Caco-2 (cell line): ENCODE data around the gene ZBTB8A. TPM values are rescaled to one million over a fixed set of nuclear protein-coding genes. Genes with fewer than 3 reads are reported as not detected.
"Not testable (repeated sequence)": the region's sequence is repeated elsewhere in the genome, so short reads cannot be mapped to it uniquely, and the experiment has no call there.

Experiments used
- BruUV-seq: library from RNA; stranded (reverse); fragments of 400-500 nt; replicated peaks from 2 replicates; lab custom pipeline; 2021; lab: Mats Ljungman, UMichigan
- CTCF ChIA-PET: fragments of 300-600 bp; sonication (Branson Sonifier 250); formaldehyde crosslinking; loops from one replicate; lab custom pipeline; 2022; ENCODE audit warnings: antibody characterized with exemption; lab: Charles Lee
- POLR2A ChIA-PET: fragments of 300-600 bp; sonication (Branson Sonifier 250); formaldehyde crosslinking; loops from one replicate; lab custom pipeline; 2022; ENCODE audit warnings: antibody characterized with exemption; lab: Charles Lee
- DNase-seq, 2 experiments: peaks; one replicate each; pipeline versions ENCODE4 v3.0.0 to v3.0.0-alpha.2; 2020 to 2022
- H3K27me3 ChIP-seq: replicated peaks from 2 replicates; pipeline ENCODE4 v1.6.0; 2011; ENCODE audit warnings: low read length; ENCODE audit not compliant: control insufficient read depth, insufficient read depth
- H3K36me3 ChIP-seq: 2 replicates; pipeline ENCODE4 v1.5.1; 2011; ENCODE audit warnings: low read length; ENCODE audit not compliant: control insufficient read depth, insufficient read depth
- H3K4me1 ChIP-seq: fragments of 250-450 bp; sonication (Bioruptor Pico); 2 replicates; pipeline ENCODE4 v1.5.1; 2020; ENCODE audit warnings: mild to moderate bottlenecking
- H3K4me3 ChIP-seq: 2 replicates; pipeline ENCODE4 v1.5.1; 2011; ENCODE audit warnings: low read depth, mild to moderate bottlenecking, control low read depth, low read length
- H3K9me3 ChIP-seq: fragments of 250-450 bp; sonication (Bioruptor Pico); 2 replicates; pipeline ENCODE4 v1.5.1; 2020; ENCODE audit warnings: mild to moderate bottlenecking, moderate library complexity
- H3K27ac Mint-ChIP-seq: one replicate; pipeline ENCODE4 v1.8.0; 2022; ENCODE audit warnings: mixed read lengths; ENCODE audit not compliant: unreplicated experiment
- H3K27me3 Mint-ChIP-seq: one replicate; pipeline ENCODE4 v1.8.0; 2022; ENCODE audit warnings: mixed read lengths; ENCODE audit not compliant: insufficient read depth, unreplicated experiment
- H3K36me3 Mint-ChIP-seq: one replicate; pipeline ENCODE4 v1.8.0; 2022; ENCODE audit warnings: mild to moderate bottlenecking, mixed read lengths; ENCODE audit not compliant: insufficient read depth, unreplicated experiment
- H3K4me1 Mint-ChIP-seq: one replicate; pipeline ENCODE4 v1.8.0; 2022; ENCODE audit warnings: low read depth, mixed read lengths; ENCODE audit not compliant: unreplicated experiment
- H3K4me3 Mint-ChIP-seq: one replicate; pipeline ENCODE4 v1.8.0; 2022; ENCODE audit warnings: mild to moderate bottlenecking, moderate library complexity, mixed read lengths; ENCODE audit not compliant: unreplicated experiment
- H3K9me3 Mint-ChIP-seq: one replicate; pipeline ENCODE4 v1.8.0; 2022; ENCODE audit warnings: mixed read lengths; ENCODE audit not compliant: unreplicated experiment
- CTCF ChIP-seq, 2 experiments: fragments of 200-600 bp in 1 of 2; IDR thresholded peaks; 1 replicate in 1 of 2; 2 replicates in 1 of 2; pipeline versions ENCODE4 v1.5.1 to v1.8.0; 2011 to 2022; ENCODE audit warnings: antibody characterized with exemption in 1 of 2, control low read depth in 1 of 2, inconsistent platforms in 1 of 2, low read depth in 1 of 2, low read length in 1 of 2, mild to moderate bottlenecking in 1 of 2, moderate library complexity in 1 of 2; ENCODE audit not compliant: insufficient read depth in 1 of 2, severe bottlenecking in 1 of 2, unreplicated experiment in 1 of 2
- intact Hi-C: fragments of 100-400 bp; cut with micrococcal nuclease; formaldehyde crosslinking; loops from one replicate; pipeline ENCODE4 v1.10.0; 2022; ENCODE audit not compliant: unreplicated experiment
- total RNA-seq: library from RNA; stranded (reverse); gene quantifications from 2 replicates; pipeline ENCODE4 v1.2.3, GENCODE V29; 2022

ZBTB8A gene
- total RNA-seq, 1 experiment from 2014 or later, result 3.7 TPM

GRCh38 chr1:32546611-32547010 lies 7.4 kb downstream of the ZBTB8A start:
- H3K36me3 Mint-ChIP-seq, result no peaks in the 10 kb centered on the region
- no peaks in the 10 kb centered on the region for H3K27me3 Mint-ChIP-seq
- ChIA-PET POLR2A (no interaction called here), CTCF (no interaction called here)
- H3K27ac Mint-ChIP-seq, result no peak overlapping the region
- TF ChIP-seq CTCF (IDR thresholded peaks at IDR 0.05; ENCODE audit: insufficient read depth in 1 of 2, low read depth in 1 of 2, low read length in 1 of 2, severe bottlenecking in 1 of 2, unreplicated experiment in 1 of 2), result no peak
- BruUV-seq, result no TSS peak
- Histone ChIP-seq H3K27me3 (no peaks in the 10 kb centered on the region), H3K9me3 (no peaks in the 10 kb centered on the region), H3K36me3 (no peaks in the 10 kb centered on the region), H3K4me3 (no peak overlapping the region), H3K4me1 (no peaks in the 10 kb centered on the region)
- no peaks in the 10 kb centered on the region for H3K4me1 Mint-ChIP-seq
- intact Hi-C loops, result no loop called here
- no peak for DNase-seq
- no peaks in the 10 kb centered on the region for H3K9me3 Mint-ChIP-seq
- no peak overlapping the region for H3K4me3 Mint-ChIP-seq

GRCh38 chr1:32549616-32550015 lies 10.4 kb downstream of the ZBTB8A start:
- no peak for DNase-seq
- BruUV-seq, result no TSS peak
- H3K9me3 ChIP-seq, result no peaks in the 10 kb centered on the region
- Mint-ChIP-seq H3K36me3 (no peaks in the 10 kb centered on the region), H3K4me1 (no peaks in the 10 kb centered on the region), H3K9me3 (no peaks in the 10 kb centered on the region), H3K27me3 (no peaks in the 10 kb centered on the region), H3K4me3 (no peak overlapping the region), H3K27ac (no peak overlapping the region)
- no peaks in the 10 kb centered on the region for H3K4me1 ChIP-seq
- no peak for TF ChIP-seq CTCF (IDR thresholded peaks at IDR 0.05; ENCODE audit: insufficient read depth in 1 of 2, low read depth in 1 of 2, low read length in 1 of 2, severe bottlenecking in 1 of 2, unreplicated experiment in 1 of 2)
- H3K4me3 ChIP-seq, result no peak overlapping the region
- POLR2A ChIA-PET, result no interaction called here
- CTCF ChIA-PET, result no interaction called here
- H3K36me3 ChIP-seq, result no peaks in the 10 kb centered on the region
- H3K27me3 ChIP-seq, result no peaks in the 10 kb centered on the region
- intact Hi-C loops, result no loop called here

- H3K4me1 ChIP-seq, result no peaks in the 10 kb centered on the region
- ChIA-PET CTCF (no interaction called here), POLR2A (no interaction called here)
- Mint-ChIP-seq H3K4me3 (no peak overlapping the region), H3K27me3 (no peaks in the 10 kb centered on the region), H3K36me3 (no peaks in the 10 kb centered on the region), H3K27ac (no peak overlapping the region), H3K4me1 (peaks cover 6% of the 10 kb centered on the region), H3K9me3 (no peaks in the 10 kb centered on the region)
- no peaks in the 10 kb centered on the region for H3K9me3 ChIP-seq
- intact Hi-C loops, result no loop called here
- no TSS peak for BruUV-seq
- H3K27me3 ChIP-seq, result no peaks in the 10 kb centered on the region
- no peak for DNase-seq
- TF ChIP-seq CTCF (IDR thresholded peaks at IDR 0.05; ENCODE audit: insufficient read depth in 1 of 2, low read depth in 1 of 2, low read length in 1 of 2, severe bottlenecking in 1 of 2, unreplicated experiment in 1 of 2), result no peak
- H3K36me3 ChIP-seq, result no peaks in the 10 kb centered on the region
- no peak overlapping the region for H3K4me3 ChIP-seq
Observed at GRCh38 chr1:32554288-32554687, 15.1 kb downstream of the ZBTB8A start.

- POLR2A ChIA-PET, CTCF ChIA-PET, H3K27me3 ChIP-seq, H3K36me3 ChIP-seq, intact Hi-C loops, H3K4me1 Mint-ChIP-seq, H3K36me3 Mint-ChIP-seq, H3K27me3 Mint-ChIP-seq, DNase-seq, H3K4me3 ChIP-seq, BruUV-seq, H3K9me3 ChIP-seq, H3K4me1 ChIP-seq, H3K4me3 Mint-ChIP-seq, H3K9me3 Mint-ChIP-seq, H3K27ac Mint-ChIP-seq: not testable (repeated sequence)
Observed at GRCh38 chr1:32557035-32557434, 17.8 kb downstream of the ZBTB8A start.
